Spleen (tissue), 11 donors: Measurements from ENCODE around the gene U2AF1L4. TPM values are rescaled to one million over a fixed set of nuclear protein-coding genes. Genes with fewer than 3 reads are reported as not detected.
A peak's percentile ranks its signal among the peaks of the same experiment; 100 is the strongest.

ENCODE experiments used
- DNase-seq: peaks from one replicate; pipeline ENCODE4 v3.0.0-alpha.2; 2020
- H3K27ac ChIP-seq, 8 donors: fragments of 200-600 bp; sonication (generic) in 7 of 8; 1 replicate in 4 of 8; 2 replicates in 4 of 8; pipeline versions ENCODE4 v1.5.0 to v1.8.0; 2016 to 2021; ENCODE audit warnings: inconsistent platforms in 4 of 8, mild to moderate bottlenecking in 4 of 8, moderate library complexity in 1 of 8
- H3K27me3 ChIP-seq, 7 donors: fragments of 200-600 bp; sonication (generic) in 6 of 7; replicated peaks in 1 of 7; 1 replicate in 4 of 7; 2 replicates in 3 of 7; pipeline versions ENCODE4 v1.5.0 to v1.8.0; 2016 to 2021; ENCODE audit warnings: inconsistent platforms in 3 of 7, mild to moderate bottlenecking in 1 of 7
- H3K36me3 ChIP-seq, 6 donors: fragments of 200-600 bp; sonication (generic) in 5 of 6; 1 replicate in 4 of 6; 2 replicates in 2 of 6; pipeline versions ENCODE4 v1.5.0 to v1.8.0; 2016 to 2021; ENCODE audit warnings: inconsistent platforms in 2 of 6
- H3K4me1 ChIP-seq, 6 donors: fragments of 200-600 bp; sonication (generic) in 5 of 6; 1 replicate in 3 of 6; 2 replicates in 3 of 6; pipeline versions ENCODE4 v1.5.0 to v1.8.0; 2016 to 2021; ENCODE audit warnings: inconsistent platforms in 3 of 6
- H3K4me3 ChIP-seq, 8 donors: fragments of 200-600 bp; sonication (generic) in 7 of 8; 1 replicate in 4 of 8; 2 replicates in 4 of 8; pipeline versions ENCODE4 v1.5.0 to v1.8.0; 2016 to 2021; ENCODE audit warnings: inconsistent platforms in 4 of 8, mild to moderate bottlenecking in 4 of 8, moderate library complexity in 2 of 8
- H3K9me3 ChIP-seq, 8 donors: fragments of 200-600 bp; sonication (generic) in 7 of 8; 1 replicate in 4 of 8; 2 replicates in 4 of 8; pipeline versions ENCODE4 v1.5.0 to v1.8.0; 2016 to 2021; ENCODE audit warnings: inconsistent platforms in 4 of 8
- POLR2A ChIP-seq, 3 donors: fragments of 450-650 bp; IDR thresholded peaks; one replicate each; pipeline ENCODE4 v1.5.1; 2017; ENCODE audit warnings: antibody characterized with exemption in 3 of 3, mild to moderate bottlenecking in 1 of 3
- POLR2AphosphoS5 ChIP-seq, 3 donors: sonication (generic); formaldehyde crosslinking; IDR thresholded peaks; one replicate each; pipeline ENCODE4 v1.5.1; 2017; ENCODE audit warnings: antibody characterized with exemption in 3 of 3
- WGBS, 5 donors: extraction: QIAGEN DNeasy Blood & Tissue Kit in 3 of 5; methylation state at CpG; one replicate each; pipeline versions ENCODE4 v1.1.5 to v1.1.7; 2013 to 2018; 5-methylcytosine and 5-hydroxymethylcytosine counted together
- intact Hi-C: fragments of 100-400 bp; cut with DNase I; formaldehyde crosslinking; loops from one replicate; pipeline ENCODE4 v1.15.0; 2023; ENCODE audit warnings: low total_unique reads
- polyA plus RNA-seq, 3 donors: library from polyadenylated mRNA; stranded (reverse); fragments of 200-250 nt; gene quantifications; one replicate each; pipeline ENCODE4 v1.2.1, GENCODE V29; 2013
- total RNA-seq, 7 donors: library from RNA; depleted of rRNA in 3 of 7; stranded (reverse); fragments of >200 nt in 3 of 7; fragmentation: NEBNext Ultra II Directional in 4 of 7; extraction: Animal tissue kit (Norgen Biotek cat#: 25700) in 4 of 7; gene quantifications; one replicate each; pipeline versions ENCODE4 v1.1.0 to v1.2.1, GENCODE V29; 2016 to 2021
- TF ChIP-seq, protein P1 (sequence below), 11 experiments: fragments of 200-600 bp in 7 of 11; fragments of 450-650 bp in 4 of 11; sonication (generic) in 4 of 11; IDR thresholded peaks in 8 of 11; conservative IDR thresholded peaks in 3 of 11; 1 replicate in 7 of 11; 2 replicates in 4 of 11; pipeline versions ENCODE4 v1.4.0 to v1.8.0; 2016 to 2021; ENCODE audit warnings: antibody characterized with exemption in 11 of 11, inconsistent platforms in 4 of 11, mild to moderate bottlenecking in 1 of 11
- donor health status: healthy with polysubstance abuse.
- donor health status: DM: no; HTN: no; CAD: no; lungs with moderate emphysema.
- donor health status: DM: no; HTN: no; CAD: no.
- donor health status: Bipolar disorder and iron deficiency.
- donor health status: healthy.
- donor health status: DM: no; HTN: no; CAD: no.
- donor health status: DM: yes; HTN: yes; CAD: no.

The U2AF1L4 gene
- total and polyA plus RNA-seq, 10 donors: 27.2 to 96.5 (median 29.9) TPM

DNA sequence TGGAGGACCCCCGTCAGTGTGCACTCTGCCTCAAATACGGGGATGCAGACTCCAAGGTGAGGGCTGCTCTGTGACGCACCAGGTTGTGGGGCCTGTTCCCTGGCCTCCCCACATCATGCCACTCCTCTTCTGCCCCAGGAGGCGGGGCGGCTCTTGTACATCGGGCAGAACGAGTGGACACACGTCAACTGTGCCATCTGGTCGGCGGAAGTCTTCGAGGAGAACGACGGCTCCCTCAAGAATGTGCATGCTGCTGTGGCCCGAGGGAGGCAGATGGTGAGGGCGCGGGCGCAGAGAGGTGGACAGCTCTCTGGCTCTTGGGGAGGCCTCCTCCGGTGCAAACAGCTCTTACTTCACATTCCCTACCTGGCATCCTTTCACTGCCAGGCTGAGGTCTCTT lies 16.2 kb downstream of the U2AF1L4 start:
- no peaks in the 10 kb centered on the region for H3K9me3 ChIP-seq
- 92 to 95% (median 94%) methylated on average over 18 of the region's 18 CpGs for WGBS, 5 donors
- no peak overlapping the region for H3K4me3 ChIP-seq
- intact Hi-C loops: no loop called here
- H3K36me3 ChIP-seq: peaks cover 0 to 100% (median 100%) of the 10 kb centered on the region in 6 donors
- H3K4me1 ChIP-seq: no peaks in the 10 kb centered on the region
- H3K27ac ChIP-seq: no peak overlapping the region
- H3K27me3 ChIP-seq: no peaks in the 10 kb centered on the region
- no peak for DNase-seq
- TF ChIP-seq POLR2AphosphoS5 (IDR thresholded peaks at IDR 0.05) (peak in 2 of 3 donors; percentile 24 to 46), POLR2A (IDR thresholded peaks at IDR 0.05) (no peak)
- TF ChIP-seq, protein P1, sequence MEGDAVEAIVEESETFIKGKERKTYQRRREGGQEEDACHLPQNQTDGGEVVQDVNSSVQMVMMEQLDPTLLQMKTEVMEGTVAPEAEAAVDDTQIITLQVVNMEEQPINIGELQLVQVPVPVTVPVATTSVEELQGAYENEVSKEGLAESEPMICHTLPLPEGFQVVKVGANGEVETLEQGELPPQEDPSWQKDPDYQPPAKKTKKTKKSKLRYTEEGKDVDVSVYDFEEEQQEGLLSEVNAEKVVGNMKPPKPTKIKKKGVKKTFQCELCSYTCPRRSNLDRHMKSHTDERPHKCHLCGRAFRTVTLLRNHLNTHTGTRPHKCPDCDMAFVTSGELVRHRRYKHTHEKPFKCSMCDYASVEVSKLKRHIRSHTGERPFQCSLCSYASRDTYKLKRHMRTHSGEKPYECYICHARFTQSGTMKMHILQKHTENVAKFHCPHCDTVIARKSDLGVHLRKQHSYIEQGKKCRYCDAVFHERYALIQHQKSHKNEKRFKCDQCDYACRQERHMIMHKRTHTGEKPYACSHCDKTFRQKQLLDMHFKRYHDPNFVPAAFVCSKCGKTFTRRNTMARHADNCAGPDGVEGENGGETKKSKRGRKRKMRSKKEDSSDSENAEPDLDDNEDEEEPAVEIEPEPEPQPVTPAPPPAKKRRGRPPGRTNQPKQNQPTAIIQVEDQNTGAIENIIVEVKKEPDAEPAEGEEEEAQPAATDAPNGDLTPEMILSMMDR (IDR thresholded peaks at IDR 0.05 in 8 of 11, conservative IDR thresholded peaks at IDR 0.05 in 3 of 11): no peak

DNA sequence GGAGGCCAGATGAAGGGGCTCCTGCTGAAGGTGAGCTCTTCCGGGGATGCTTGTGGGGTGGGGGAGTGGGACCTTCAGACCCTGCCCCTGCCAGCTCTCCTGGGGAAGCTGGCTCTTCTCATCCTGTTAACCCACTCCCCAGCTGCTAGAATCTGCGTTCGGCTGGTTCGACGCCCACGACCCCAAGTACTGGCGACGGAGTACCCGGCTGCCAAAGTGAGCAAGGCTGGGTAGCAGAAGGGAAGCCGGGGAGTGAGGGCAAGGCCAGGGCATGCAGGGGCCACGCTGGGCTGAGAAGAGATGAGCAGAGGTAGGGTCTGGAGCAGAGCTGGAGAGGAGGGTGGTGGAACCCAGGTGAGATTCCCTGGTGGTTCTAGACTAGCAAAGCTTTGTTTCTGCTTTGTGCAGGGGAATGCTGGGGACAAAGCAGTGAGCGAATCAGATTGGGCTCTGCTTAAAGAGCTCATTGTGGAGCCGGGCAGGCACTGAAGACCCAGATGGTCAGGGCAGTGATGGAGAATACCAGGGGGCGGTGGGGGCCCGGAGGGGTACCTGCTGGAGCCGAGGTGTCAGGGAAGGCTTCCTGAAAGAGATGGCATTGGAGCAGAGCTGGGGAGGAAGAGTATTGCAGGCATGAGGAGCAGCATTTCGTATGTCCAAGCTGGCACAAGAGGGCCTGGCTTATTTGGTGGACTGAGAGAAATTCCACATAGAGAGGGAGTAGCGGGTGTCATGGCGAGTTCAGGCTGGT lies 17.1 kb downstream of the U2AF1L4 start:
- peak in 1 of 3 donors; percentile 8 for TF ChIP-seq POLR2AphosphoS5 (IDR thresholded peaks at IDR 0.05)
- TF ChIP-seq POLR2A (IDR thresholded peaks at IDR 0.05): no peak
- H3K4me3 ChIP-seq: no peak overlapping the region
- H3K4me1 ChIP-seq: peaks cover 0 to 1% (median 0%) of the 10 kb centered on the region in 6 donors
- WGBS, 5 donors: 91 to 95% (median 93%) methylated on average over 18 to 19 of the region's 19 CpGs
- DNase-seq: no peak
- no peak overlapping the region for H3K27ac ChIP-seq
- H3K36me3 ChIP-seq: peaks cover 0 to 100% (median 100%) of the 10 kb centered on the region in 6 donors
- no peaks in the 10 kb centered on the region for H3K9me3 ChIP-seq
- intact Hi-C loops: no loop called here
- no peaks in the 10 kb centered on the region for H3K27me3 ChIP-seq

DNA sequence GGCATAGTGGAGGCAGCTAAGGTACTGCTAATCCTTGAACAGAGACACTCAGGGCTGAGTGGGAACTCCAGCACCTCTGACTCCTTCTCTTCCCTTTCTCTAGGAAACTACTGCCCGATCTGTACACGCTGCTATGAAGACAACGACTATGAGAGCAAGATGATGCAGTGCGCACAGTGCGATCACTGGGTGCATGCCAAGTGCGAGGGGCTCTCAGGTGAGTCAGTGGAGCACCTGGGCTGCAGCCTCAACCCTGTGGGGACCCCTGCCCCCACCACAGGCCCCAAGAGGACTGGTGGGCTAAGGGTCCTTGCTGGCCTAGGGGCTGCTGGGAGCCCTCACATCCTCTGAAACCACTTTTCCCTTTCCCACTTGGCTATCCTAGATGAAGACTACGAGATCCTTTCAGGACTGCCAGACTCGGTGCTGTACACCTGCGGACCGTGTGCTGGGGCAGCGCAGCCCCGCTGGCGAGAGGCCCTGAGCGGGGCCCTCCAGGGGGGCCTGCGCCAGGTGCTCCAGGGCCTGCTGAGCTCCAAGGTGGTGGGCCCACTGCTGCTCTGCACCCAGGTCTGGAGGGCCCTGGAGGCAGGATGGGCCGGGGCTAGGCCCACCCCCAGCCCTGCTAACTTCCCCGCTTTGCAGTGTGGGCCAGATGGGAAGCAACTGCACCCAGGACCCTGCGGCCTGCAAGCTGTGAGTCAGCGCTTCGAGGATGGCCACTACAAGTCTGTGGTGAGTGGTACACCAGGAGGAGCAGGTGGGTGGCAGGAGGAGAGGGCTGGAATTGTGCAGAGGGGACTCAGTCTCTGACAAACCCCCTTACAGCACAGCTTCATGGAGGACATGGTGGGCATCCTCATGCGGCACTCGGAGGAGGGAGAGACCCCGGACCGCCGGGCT lies 17.9 kb downstream of the U2AF1L4 start:
- peaks cover 0 to 100% (median 100%) of the 10 kb centered on the region in 6 donors for H3K36me3 ChIP-seq
- WGBS, 5 donors: 94 to 96% (median 95%) methylated on average over 17 to 25 of the region's 25 CpGs
- intact Hi-C loops: no loop called here

DNA sequence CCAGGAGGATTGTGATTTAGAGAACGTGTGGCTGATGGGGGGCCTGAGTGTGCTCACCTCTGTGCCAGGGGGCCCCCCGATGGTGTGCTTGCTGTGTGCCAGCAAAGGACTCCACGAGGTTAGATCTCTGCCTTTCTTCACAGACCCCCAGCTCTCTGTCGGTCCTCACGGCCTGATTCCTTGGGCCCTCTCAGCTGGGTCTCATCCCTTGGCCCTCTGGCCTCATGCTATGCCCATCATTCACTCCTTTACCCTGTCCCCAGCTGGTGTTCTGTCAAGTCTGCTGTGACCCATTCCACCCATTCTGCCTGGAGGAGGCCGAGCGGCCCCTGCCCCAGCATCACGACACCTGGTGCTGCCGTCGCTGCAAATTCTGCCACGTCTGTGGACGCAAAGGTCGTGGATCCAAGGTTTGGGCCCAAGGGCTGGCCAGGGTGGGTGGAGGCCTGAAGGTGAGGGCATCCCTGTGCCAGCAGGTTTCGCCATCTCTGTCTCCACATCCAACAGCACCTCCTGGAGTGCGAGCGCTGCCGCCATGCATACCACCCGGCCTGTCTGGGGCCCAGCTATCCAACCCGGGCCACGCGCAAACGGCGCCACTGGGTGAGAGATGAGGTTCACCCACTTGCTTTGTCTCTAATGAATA lies 19.9 kb downstream of the U2AF1L4 start:
- DNase-seq: no peak
- H3K9me3 ChIP-seq: no peaks in the 10 kb centered on the region
- intact Hi-C loops: no loop called here
- H3K36me3 ChIP-seq: peaks cover 0 to 100% (median 96%) of the 10 kb centered on the region in 6 donors
- no peak overlapping the region for H3K27ac ChIP-seq
- peaks cover 0 to 29% (median 2%) of the 10 kb centered on the region in 6 donors for H3K4me1 ChIP-seq
- no peaks in the 10 kb centered on the region for H3K27me3 ChIP-seq
- WGBS, 5 donors: 95 to 98% (median 96%) methylated on average over 23 of the region's 23 CpGs
- TF ChIP-seq POLR2AphosphoS5 (IDR thresholded peaks at IDR 0.05) (peak in 1 of 3 donors; percentile 47), POLR2A (IDR thresholded peaks at IDR 0.05) (no peak)
- TF ChIP-seq, protein P1 (IDR thresholded peaks at IDR 0.05 in 8 of 11, conservative IDR thresholded peaks at IDR 0.05 in 3 of 11): no peak
- no peak overlapping the region for H3K4me3 ChIP-seq

More for the DNA sequence above, 17.9 kb downstream of the U2AF1L4 start:
- no peak overlapping the region for H3K4me3 ChIP-seq
- no peaks in the 10 kb centered on the region for H3K9me3 ChIP-seq
- H3K4me1 ChIP-seq: peaks cover 0 to 9% (median 0%) of the 10 kb centered on the region in 6 donors
- H3K27me3 ChIP-seq: no peaks in the 10 kb centered on the region
- H3K27ac ChIP-seq: no peak overlapping the region
- TF ChIP-seq POLR2A (IDR thresholded peaks at IDR 0.05): no peak
- TF ChIP-seq, protein P1 (IDR thresholded peaks at IDR 0.05 in 8 of 11, conservative IDR thresholded peaks at IDR 0.05 in 3 of 11): no peak
- peak in 1 of 3 donors; percentile 37 for TF ChIP-seq POLR2AphosphoS5 (IDR thresholded peaks at IDR 0.05)
- DNase-seq: no peak
